CD1c-positive myeloid dendritic cell (primary cell): ENCODE data around the gene FAM156B.
"Not testable (repeated sequence)": the region's sequence is repeated elsewhere in the genome, so short reads cannot be mapped to it uniquely, and the experiment has no call there.

Source experiments
- DNase-seq: peaks from one replicate; pipeline ENCODE4 v3.0.0-alpha.2; 2016; ENCODE audit errors: extremely low spot score

FAM156B gene

GRCh38 chrX:52923781-52924241 lies 26.7 kb downstream of the FAM156B start:
- peak; percentile 30 for DNase-seq

- not testable (repeated sequence) for DNase-seq
These were observed 33.1 kb downstream of the FAM156B start for GRCh38 chrX:52930214-52930613.

- DNase-seq, result no peak
These were observed 36.1 kb downstream of the FAM156B start for GRCh38 chrX:52933213-52933612.

DNA sequence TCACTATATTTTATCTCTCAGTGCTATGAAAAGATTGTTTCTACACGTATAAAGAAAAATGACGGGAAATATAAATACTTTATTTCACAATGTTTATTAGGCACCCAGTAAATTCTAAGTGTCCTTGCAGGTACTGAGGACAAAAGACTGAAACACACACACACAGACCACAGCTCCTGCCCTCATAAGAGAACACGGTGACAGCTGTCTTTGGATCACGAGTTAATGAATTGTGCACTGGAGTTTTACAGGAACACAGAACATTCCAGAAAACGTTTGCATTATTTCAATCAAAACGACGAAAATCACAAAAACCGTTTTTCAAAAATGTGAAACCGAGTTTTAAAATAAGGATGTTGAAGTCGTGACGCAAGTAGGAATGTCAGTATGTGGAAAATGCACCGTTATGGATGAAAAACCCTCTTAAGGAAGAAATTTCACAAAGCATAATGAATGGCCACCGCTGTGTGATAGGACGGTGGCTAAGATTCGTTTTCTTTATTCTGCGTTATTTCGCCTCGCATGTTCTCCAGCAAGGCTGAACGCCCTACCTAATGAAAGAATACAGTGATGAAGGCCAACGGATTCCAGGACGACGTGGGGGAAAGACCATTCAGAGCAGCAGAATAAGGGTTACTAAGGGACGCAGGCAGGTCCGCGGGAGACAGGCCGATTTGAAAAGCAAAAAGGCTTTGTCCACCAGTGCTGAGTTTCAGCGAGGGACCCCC lies 37.0 kb downstream of the FAM156B start:
- peak; percentile 13 for DNase-seq

DNA sequence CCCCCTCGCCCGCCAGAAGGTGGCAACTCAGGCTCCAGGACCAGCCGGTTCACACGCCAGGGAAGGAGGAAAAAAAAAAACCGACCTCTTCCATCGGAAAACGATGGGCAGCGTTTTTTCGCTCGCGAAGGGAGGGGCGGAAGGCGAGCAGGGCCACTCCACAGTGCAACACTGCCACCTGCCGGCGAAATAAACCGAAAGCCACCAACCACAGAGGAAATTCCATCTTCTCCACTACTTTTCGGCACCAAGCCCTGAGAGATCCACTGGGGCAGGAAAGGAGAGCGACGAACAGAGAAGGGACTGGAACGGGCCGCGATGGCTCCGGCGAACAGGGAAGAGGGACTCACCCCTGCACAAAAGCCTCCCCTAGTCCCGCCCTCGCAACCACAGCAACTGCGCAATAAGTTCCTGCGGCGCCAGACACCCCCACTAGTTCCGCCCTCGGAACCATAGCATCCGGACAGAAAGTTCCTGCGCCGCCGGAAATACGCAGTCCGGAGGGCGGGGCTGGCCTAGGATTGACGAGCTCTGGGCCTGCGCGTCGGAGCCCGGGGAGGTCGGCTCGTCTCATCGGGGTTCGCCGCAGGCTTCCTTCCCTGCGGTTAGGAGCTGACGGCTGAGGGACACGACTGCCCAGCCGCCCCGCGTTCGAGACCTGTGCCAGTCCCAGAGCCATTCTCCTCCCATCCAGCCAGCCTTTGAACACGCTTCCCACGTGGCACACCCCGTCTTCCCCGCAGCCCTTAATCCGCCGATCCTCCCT lies 37.8 kb downstream of the FAM156B start:
- peak; percentile 93 for DNase-seq

DNA sequence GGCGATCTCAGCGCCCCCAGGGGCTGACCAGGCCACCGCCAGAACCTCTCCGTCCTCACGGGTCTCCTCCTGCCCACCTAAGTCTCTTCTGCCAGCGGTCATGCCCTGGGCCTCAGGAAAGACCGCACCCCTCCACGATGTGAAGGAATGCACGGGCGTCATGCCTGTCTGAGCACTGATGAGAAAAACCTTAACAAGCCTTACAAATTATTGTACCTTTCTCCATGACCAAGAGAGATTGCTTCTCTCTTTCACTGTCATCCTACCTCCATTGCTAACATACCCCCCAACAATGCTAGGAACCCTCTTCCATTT lies 38.3 kb downstream of the FAM156B start:
- not testable (repeated sequence) for DNase-seq

GRCh38 chrX:52940704-52941103 lies 43.6 kb downstream of the FAM156B start:
- not testable (repeated sequence) for DNase-seq

GRCh38 chrX:52941728-52942127 lies 44.6 kb downstream of the FAM156B start:
- not testable (repeated sequence) for DNase-seq

DNA sequence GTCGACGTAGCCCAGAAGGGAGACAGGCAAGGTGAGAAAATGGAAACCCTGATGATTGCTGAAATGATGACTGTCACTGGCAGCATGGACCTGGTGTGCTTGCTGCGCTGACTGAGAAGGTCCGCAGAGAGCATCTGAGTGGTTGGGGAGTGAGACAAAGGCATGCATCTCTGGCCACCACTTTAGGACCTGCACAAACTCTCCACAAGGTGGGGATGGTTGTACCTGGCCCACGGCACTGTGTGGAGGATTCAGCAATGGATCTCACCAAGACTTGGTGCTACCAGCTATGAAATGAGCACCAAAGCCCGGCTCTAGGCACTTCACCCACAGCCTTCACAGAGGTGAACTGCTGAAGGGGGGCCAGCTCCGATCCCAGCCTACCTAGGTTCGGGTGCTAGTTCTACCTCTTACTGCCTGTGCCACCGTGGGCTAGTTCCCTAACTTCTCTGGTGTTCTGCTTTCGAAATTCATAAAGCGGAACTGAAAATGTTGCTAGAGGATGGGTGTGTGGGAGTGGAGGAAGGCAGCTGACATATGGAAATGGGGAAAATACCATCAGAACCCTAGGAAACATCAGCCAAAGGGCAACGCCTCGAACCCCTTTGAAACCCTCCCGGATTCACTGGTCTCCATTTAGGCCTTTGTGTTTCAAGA lies 48.8 kb downstream of the FAM156B start:
- DNase-seq, result not testable (repeated sequence)

GRCh38 chrX:52947501-52947900 lies 50.4 kb downstream of the FAM156B start:
- DNase-seq, result not testable (repeated sequence)

DNA sequence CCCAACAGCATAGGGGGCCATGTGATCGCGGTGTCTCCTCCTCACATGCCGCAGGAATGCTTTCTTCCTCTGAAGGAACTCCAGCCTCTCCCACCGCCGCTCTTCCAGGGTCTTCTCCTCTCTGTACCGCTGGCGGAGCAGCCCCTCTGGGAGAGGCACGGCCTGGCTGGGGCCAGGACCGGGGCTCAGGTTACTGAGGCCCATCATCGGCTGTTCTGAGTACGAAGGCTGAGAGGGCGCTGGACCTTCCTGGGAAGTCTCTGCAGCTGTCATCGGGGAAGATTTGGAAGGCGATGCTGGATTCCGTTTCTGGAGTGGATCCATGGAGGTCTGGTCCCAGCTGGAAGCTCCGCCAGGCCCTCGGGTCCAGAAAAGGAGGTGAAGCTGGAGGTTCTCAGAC lies 51.1 kb downstream of the FAM156B start:
- not testable (repeated sequence) for DNase-seq

GRCh38 chrX:52949325-52949724 lies 52.2 kb downstream of the FAM156B start:
- not testable (repeated sequence) for DNase-seq

- DNase-seq, result not testable (repeated sequence)
These were observed 52.8 kb downstream of the FAM156B start for GRCh38 chrX:52949884-52950283.
